Ectodermal cell (in vitro differentiated cells): ENCODE results near the gene PARP8.

Experiments
- H3K27ac ChIP-seq: 2 replicates; pipeline ENCODE4 v1.7.0; 2013; ENCODE audit warnings: mild to moderate bottlenecking, low read depth, low read length; ENCODE audit not compliant: insufficient read depth, poor library complexity, severe bottlenecking
- H3K27me3 ChIP-seq: 2 replicates; pipeline ENCODE4 v1.7.0; 2013; ENCODE audit warnings: mild to moderate bottlenecking, low read length; ENCODE audit not compliant: insufficient read depth, control insufficient read depth, poor library complexity, severe bottlenecking
- H3K36me3 ChIP-seq: one replicate; pipeline ENCODE4 v1.7.0; 2013; ENCODE audit warnings: low read length; ENCODE audit not compliant: control insufficient read depth, insufficient read depth
- H3K4me1 ChIP-seq: one replicate; pipeline ENCODE4 v1.7.0; 2013; ENCODE audit warnings: low read length; ENCODE audit not compliant: control insufficient read depth, insufficient read depth
- H3K4me3 ChIP-seq: 2 replicates; pipeline ENCODE4 v1.7.0; 2013; ENCODE audit warnings: low read depth, low read length, control low read depth; ENCODE audit not compliant: insufficient read depth
- H3K9me3 ChIP-seq: 2 replicates; pipeline ENCODE4 v1.7.0; 2013; ENCODE audit warnings: mild to moderate bottlenecking, low read length, moderate library complexity; ENCODE audit not compliant: control insufficient read depth
- WGBS, 2 experiments: methylation state at CpG; one replicate each; pipeline ENCODE4 v1.1.7; 2013; ENCODE audit warnings: missing lambda C conversion rate in 2 of 2; 5-methylcytosine and 5-hydroxymethylcytosine counted together

PARP8 gene

DNA sequence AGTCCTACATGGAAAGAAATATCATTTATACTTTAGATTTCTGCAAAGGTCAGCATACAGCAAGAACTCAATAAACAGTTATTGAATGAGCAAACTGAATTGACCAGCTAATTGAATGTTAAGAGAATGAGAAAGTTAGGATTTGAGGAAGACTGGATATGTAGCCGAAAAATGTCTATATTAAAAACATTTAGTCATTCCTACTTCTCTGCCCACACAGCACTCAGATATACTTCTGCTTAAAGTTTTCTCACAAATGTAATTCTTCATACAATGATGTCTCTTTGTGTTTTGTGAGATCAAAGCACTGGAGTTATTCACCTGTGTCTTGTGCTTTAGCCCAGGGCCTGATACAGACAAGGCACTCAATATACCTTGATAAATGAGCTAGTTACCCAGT lies 188.6 kb downstream of the PARP8 start:
- no peak overlapping the region for H3K4me3 ChIP-seq
- H3K27ac ChIP-seq: no peak overlapping the region
- no CpG with 5 or more reads among the region's 1 CpG for WGBS, 2 experiments
- H3K9me3 ChIP-seq: no peaks in the 10 kb centered on the region
- H3K4me1 ChIP-seq: no peaks in the 10 kb centered on the region
- H3K27me3 ChIP-seq: no peaks in the 10 kb centered on the region
- no peaks in the 10 kb centered on the region for H3K36me3 ChIP-seq

DNA sequence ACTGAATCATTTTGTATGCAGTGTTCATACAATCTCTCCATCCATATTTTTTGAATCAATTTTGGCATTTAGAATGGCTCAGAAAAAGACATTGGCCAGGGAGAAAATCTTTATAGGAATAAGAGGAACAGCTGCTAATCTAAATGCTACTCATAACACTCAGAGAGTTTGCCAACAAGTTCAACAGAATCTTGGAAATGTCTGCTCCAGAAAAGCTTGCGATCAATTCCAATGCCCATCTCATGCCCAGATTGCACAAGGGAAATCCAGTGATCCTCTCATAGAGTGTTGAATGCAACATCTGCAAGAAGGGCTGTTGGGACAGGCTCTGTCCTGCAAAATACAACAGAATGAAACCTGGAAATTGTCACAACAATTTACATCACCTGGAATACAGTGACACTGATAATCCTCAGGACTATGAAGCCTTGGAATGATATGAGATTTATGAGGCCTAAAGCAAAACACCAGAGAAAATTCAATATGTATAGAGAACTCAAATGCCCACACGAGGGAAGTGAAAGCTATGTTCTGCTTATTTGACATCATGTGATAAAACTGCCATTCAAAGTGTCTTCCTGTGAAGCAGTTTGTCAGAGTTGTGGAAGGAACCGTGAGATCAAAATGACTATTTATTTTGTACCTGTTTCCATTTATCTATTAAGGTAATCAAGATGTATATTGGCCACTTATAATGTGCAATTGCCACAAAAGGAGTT lies 190.1 kb downstream of the PARP8 start:
- no peaks in the 10 kb centered on the region for H3K9me3 ChIP-seq
- H3K4me3 ChIP-seq: no peak overlapping the region
- H3K27ac ChIP-seq: no peak overlapping the region
- no peaks in the 10 kb centered on the region for H3K27me3 ChIP-seq
- H3K4me1 ChIP-seq: no peaks in the 10 kb centered on the region
- H3K36me3 ChIP-seq: no peaks in the 10 kb centered on the region
- WGBS, 2 experiments: 93 to 94% methylated on average over 3 of the region's 3 CpGs

- H3K4me1 ChIP-seq: peaks cover 25% of the 10 kb centered on the region
- 77 to 88% methylated on average over 3 of the region's 3 CpGs for whole genome bisulfite sequencing, 2 experiments
- no peaks in the 10 kb centered on the region for H3K36me3 ChIP-seq
Measured at GRCh38 chr5:50863534-50864170, 197.2 kb downstream of the PARP8 start.

DNA sequence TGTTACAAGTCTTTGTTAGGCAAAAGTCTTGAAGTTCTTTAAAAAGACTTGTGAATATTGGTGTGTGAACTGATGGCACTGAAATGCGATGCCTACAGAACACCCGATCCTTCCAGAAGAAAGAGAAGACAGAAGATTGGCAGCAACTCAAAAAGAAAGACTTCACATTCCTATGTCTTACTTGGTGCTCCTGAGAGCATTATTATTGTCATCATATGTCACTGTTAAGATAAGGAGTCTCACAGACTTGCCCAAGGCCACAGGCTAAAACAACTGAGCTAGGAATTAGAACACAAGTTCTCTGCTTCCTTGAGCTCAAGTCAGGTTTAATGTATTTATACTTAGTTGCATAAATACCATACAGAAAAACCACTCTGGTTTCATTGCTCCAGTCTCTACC lies 198.0 kb downstream of the PARP8 start:
- Histone ChIP-seq H3K36me3 (no peaks in the 10 kb centered on the region), H3K27me3 (no peaks in the 10 kb centered on the region), H3K27ac (no peak overlapping the region), H3K4me3 (no peak overlapping the region), H3K9me3 (no peaks in the 10 kb centered on the region), H3K4me1 (peaks cover 25% of the 10 kb centered on the region)
- 89 to 100% methylated on average over 1 of the region's 2 CpGs for WGBS, 2 experiments

More at GRCh38 chr5:50863534-50864170, 197.2 kb downstream of the PARP8 start:
- Histone ChIP-seq H3K27me3 (no peaks in the 10 kb centered on the region), H3K9me3 (no peaks in the 10 kb centered on the region), H3K27ac (peak overlapping the region; percentile 72), H3K4me3 (no peak overlapping the region)

GRCh38 chr5:50866415-50866814 lies 200.0 kb downstream of the PARP8 start:
- Histone ChIP-seq H3K27me3 (no peaks in the 10 kb centered on the region), H3K4me1 (peaks cover 25% of the 10 kb centered on the region), H3K9me3 (no peaks in the 10 kb centered on the region), H3K36me3 (no peaks in the 10 kb centered on the region), H3K4me3 (no peak overlapping the region), H3K27ac (no peak overlapping the region)
- 89 to 100% methylated on average over 1 of the region's 1 CpG for WGBS, 2 experiments

- H3K36me3 ChIP-seq: no peaks in the 10 kb centered on the region
- peak overlapping the region; percentile 53 for H3K27ac ChIP-seq
- H3K4me3 ChIP-seq: no peak overlapping the region
- no peaks in the 10 kb centered on the region for H3K27me3 ChIP-seq
- no peaks in the 10 kb centered on the region for H3K9me3 ChIP-seq
- WGBS, 2 experiments: 24 to 54% methylated on average over 2 to 3 of the region's 3 CpGs
- H3K4me1 ChIP-seq: peaks cover 25% of the 10 kb centered on the region
Measured at GRCh38 chr5:50867140-50867539, 200.7 kb downstream of the PARP8 start.

GRCh38 chr5:50873595-50874277 lies 207.3 kb downstream of the PARP8 start:
- H3K4me3 ChIP-seq: no peak overlapping the region
- WGBS, 2 experiments: 94% methylated on average over 2 of the region's 2 CpGs
- no peaks in the 10 kb centered on the region for H3K4me1 ChIP-seq
- no peaks in the 10 kb centered on the region for H3K36me3 ChIP-seq
- H3K27me3 ChIP-seq: no peaks in the 10 kb centered on the region
- no peaks in the 10 kb centered on the region for H3K9me3 ChIP-seq
- no peak overlapping the region for H3K27ac ChIP-seq

- Histone ChIP-seq H3K4me3 (no peak overlapping the region), H3K27me3 (no peaks in the 10 kb centered on the region), H3K9me3 (no peaks in the 10 kb centered on the region), H3K4me1 (no peaks in the 10 kb centered on the region), H3K36me3 (no peaks in the 10 kb centered on the region), H3K27ac (no peak overlapping the region)
- 71 to 79% methylated on average over 6 of the region's 6 CpGs for WGBS, 2 experiments
Measured at GRCh38 chr5:50874306-50875001, 208.0 kb downstream of the PARP8 start.

- Histone ChIP-seq H3K27ac (no peak overlapping the region), H3K4me3 (no peak overlapping the region), H3K36me3 (no peaks in the 10 kb centered on the region), H3K4me1 (no peaks in the 10 kb centered on the region), H3K27me3 (no peaks in the 10 kb centered on the region), H3K9me3 (no peaks in the 10 kb centered on the region)
- 100% methylated on average over 1 of the region's 1 CpG; no CpG with 5 or more reads in 1 of the 2 experiments for WGBS, 2 experiments
Measured at GRCh38 chr5:50875002-50875344, 208.5 kb downstream of the PARP8 start.

DNA sequence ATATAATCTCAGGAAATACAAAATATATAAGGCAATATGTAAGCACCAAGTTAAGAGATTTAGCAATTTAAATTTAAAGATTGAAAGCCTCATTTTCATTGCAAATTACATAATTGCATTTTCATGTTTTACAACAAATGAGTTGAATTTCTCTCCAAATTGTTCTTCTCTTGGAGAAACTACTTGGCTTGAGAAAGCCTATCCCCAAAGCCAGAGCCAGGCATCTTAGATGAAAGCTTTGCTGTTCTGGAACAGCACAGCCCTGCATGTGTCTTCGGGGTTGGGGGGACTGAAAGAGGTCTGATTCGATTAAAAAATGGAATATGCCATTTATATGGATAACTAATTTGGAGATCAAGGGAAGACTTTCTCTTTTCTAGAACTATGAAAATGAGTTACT lies 212.0 kb downstream of the PARP8 start:
- H3K36me3 ChIP-seq: no peaks in the 10 kb centered on the region
- H3K4me3 ChIP-seq: no peak overlapping the region
- WGBS, 2 experiments: 83 to 90% methylated on average over 2 of the region's 2 CpGs
- H3K9me3 ChIP-seq: no peaks in the 10 kb centered on the region
- H3K27ac ChIP-seq: no peak overlapping the region
- no peaks in the 10 kb centered on the region for H3K27me3 ChIP-seq
- H3K4me1 ChIP-seq: no peaks in the 10 kb centered on the region
